ENCODE data around the gene PCBP3.
A peak's percentile ranks its signal among the peaks of the same experiment; 100 is the strongest.

The PCBP3 gene

GRCh38 chr21:45982092-45982757 is 338.7 kb downstream of the PCBP3 start:
- peak; percentile 36 for DNase-seq (ENCODE audit: low read depth)

GRCh38 chr21:45982758-45983648 is 339.5 kb downstream of the PCBP3 start:
- DNase-seq (ENCODE audit: low read depth) = peak; percentile 32

- no peak for DNase-seq (ENCODE audit: low read depth)
Measured at GRCh38 chr21:45983649-45983965, 340.1 kb downstream of the PCBP3 start.

GRCh38 chr21:45983981-45984551 is 340.5 kb downstream of the PCBP3 start:
- no peak for DNase-seq (ENCODE audit: low read depth)

DNA sequence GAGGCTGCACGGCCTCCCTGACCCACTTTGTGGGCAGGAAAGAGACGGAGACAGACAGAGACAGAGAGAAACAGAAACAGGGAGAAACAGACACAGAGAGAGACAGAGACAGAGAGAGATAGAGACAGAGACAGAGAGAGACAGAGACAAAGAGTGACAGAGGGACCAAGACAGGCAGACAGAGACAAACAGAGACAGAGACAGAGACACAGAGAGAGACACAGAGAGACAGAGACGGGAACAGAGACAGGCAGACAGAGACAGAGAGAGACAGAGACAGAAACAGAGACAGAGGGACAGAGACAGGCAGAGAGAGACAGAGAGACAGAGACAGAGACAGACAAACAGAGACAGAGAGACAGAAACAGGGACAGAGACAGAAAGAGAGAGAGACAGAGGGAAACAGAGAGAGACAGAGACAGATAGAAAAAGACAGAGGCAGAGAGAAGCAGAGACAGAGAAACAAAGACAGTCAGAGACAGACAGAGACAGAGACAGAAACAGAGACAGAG is 341.1 kb downstream of the PCBP3 start:
- no peak for DNase-seq (ENCODE audit: low read depth)

GRCh38 chr21:45985471-45986315 is 342.2 kb downstream of the PCBP3 start:
- no peak for DNase-seq (ENCODE audit: low read depth)

GRCh38 chr21:45986316-45987051 is 343.0 kb downstream of the PCBP3 start:
- no peak for DNase-seq (ENCODE audit: low read depth)

DNA sequence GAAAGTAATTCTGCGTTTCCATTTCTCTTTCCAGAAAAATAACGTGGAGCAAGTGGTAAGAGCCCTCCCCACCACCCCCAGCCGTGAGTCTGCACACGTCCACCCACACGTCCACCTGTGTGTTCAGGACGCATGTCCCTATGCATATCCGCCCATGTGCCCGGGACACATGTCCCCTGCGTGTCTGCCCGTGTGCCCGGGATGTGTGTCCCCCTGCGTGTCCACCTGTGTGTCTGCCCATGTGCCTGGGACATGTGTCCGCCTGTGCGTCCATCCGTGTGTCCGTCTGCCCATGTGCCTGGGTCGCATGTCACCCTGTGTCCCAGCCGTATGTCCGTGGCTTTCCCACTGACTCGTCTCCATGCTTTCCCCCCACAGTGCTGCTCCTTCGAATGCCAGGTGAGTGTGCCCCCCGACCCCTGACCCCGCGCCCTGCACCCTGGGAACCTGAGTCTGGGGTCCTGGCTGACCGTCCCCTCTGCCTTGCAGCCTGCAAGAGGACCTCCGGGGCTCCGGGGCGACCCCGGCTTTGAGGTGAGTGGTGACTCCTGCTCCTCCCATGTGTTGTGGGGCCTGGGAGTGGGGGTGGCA is 343.7 kb downstream of the PCBP3 start:
- DNase-seq (ENCODE audit: low read depth) = no peak

GRCh38 chr21:45988366-45989347 is 345.1 kb downstream of the PCBP3 start:
- DNase-seq (ENCODE audit: low read depth) = no peak

GRCh38 chr21:45989355-45990048 is 346.0 kb downstream of the PCBP3 start:
- DNase-seq (ENCODE audit: low read depth) = no peak

DNA sequence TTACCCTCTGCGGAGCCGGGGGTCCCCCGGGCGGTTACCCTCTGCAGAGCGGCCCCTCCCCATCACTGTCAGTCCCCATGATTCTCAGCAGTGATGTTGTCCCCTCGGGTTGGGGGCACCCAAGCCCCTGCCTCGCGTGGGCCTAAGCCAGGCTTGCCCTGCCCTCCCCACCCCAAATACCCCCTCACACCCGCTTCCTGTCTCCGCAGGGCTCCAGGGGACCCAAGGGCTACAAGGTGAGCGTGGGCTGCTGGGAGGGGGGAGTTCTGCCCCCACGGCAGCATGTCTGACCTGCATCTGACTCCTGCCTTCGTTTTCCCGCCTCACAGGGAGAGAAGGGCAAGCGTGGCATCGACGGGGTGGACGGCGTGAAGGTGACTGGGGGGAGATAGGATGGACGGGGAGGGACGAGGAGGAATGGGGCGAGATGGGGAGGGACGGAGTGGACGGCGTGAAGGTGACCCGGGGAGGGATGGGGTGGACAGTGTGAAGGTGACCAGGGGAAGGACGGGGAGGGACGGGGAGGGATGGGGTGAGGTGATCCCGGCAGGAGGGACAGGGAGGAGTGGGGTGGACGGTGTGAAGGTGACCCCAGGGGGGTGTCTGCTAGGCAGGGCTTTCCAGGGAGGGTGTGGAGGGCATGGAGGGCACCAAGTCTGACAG is 346.7 kb downstream of the PCBP3 start:
- DNase-seq (ENCODE audit: low read depth) = no peak

GRCh38 chr21:45990741-45991605 is 347.4 kb downstream of the PCBP3 start:
- no peak for DNase-seq (ENCODE audit: low read depth)

GRCh38 chr21:45991606-45992300 is 348.2 kb downstream of the PCBP3 start:
- no peak for DNase-seq (ENCODE audit: low read depth)
